ENCODE results near the gene ZNF628. TPM values are rescaled to one million over a fixed set of nuclear protein-coding genes. Genes with fewer than 3 reads are reported as not detected.
A peak's percentile ranks its signal among the peaks of the same experiment; 100 is the strongest.

ZNF628 gene
- polyA plus RNA-seq, 3 donors, result 0.50 to 3.1 TPM; not detected in 1

GRCh38 chr19:55485439-55486011 lies 9.1 kb downstream of the ZNF628 start:
- H3K27me3 ChIP-seq (ENCODE audit: control insufficient read depth in 2 of 2, insufficient read depth in 2 of 2, low read length in 2 of 2), result no peaks in the 10 kb centered on the region
- no peak for DNase-seq

More at GRCh38 chr19:55485439-55486011, 9.1 kb downstream of the ZNF628 start:
- peak overlapping the region; percentile 53 for H3K9ac ChIP-seq (ENCODE audit: insufficient read depth, low read length, poor library complexity, severe bottlenecking)
- H3K4me1 ChIP-seq (ENCODE audit: control insufficient read depth in 1 of 2, insufficient read depth in 2 of 2, low read length in 2 of 2), result peaks cover 12 to 17% of the 10 kb centered on the region in 2 donors
- H2AFZ ChIP-seq (ENCODE audit: insufficient read depth, low read depth, low read length, poor library complexity, severe bottlenecking), result no peak overlapping the region
- no peak overlapping the region for H3K27ac ChIP-seq (ENCODE audit: low read depth in 1 of 2, low read length in 2 of 2)
- Mint-ChIP-seq H3K4me1 (peaks cover 14% of the 10 kb centered on the region), H3K36me3 (peaks cover 14 to 22% of the 10 kb centered on the region in 2 donors), H3K27me3 (ENCODE audit: low read depth in 3 of 3) (peaks cover 5 to 35% (median 12%) of the 10 kb centered on the region in 3 donors), H3K4me3 (peak overlapping the region in 1 of 2 donors; percentile 72), H3K27ac (peak overlapping the region in 5 of 7 donors; percentile 55 to 85 (median 81)), H3K9me3 (peaks cover 0 to 2% (median 0%) of the 10 kb centered on the region in 7 donors)
- intact Hi-C loops (cut with micrococcal nuclease), result no loop called here
- H3K9me3 ChIP-seq (replicated peaks in 1 of 2; ENCODE audit: control insufficient read depth in 1 of 2, insufficient read depth in 1 of 2, low read length in 2 of 2), result no peaks in the 10 kb centered on the region
- 15% methylated on average over 13 of the region's 18 CpGs for WGBS (ENCODE audit: insufficient coverage)
- H4K20me1 ChIP-seq (ENCODE audit: insufficient read depth, low read length), result peaks cover 22% of the 10 kb centered on the region
- peak overlapping the region; percentile 82 for H3K4me2 ChIP-seq (replicated peaks; ENCODE audit: extremely low read depth, low read length, poor library complexity, severe bottlenecking)
- H3K4me3 ChIP-seq (replicated peaks in 1 of 3; ENCODE audit: low read depth in 2 of 3, low read length in 3 of 3), result peak overlapping the region in 1 of 3 experiments; percentile 69
- no peaks in the 10 kb centered on the region for H3K79me2 ChIP-seq (ENCODE audit: insufficient read depth, low read length)
- no peak for TF ChIP-seq CTCF (IDR thresholded peaks at IDR 0.05)
- H3K36me3 ChIP-seq (replicated peaks in 1 of 2; ENCODE audit: control insufficient read depth in 1 of 2, insufficient read depth in 2 of 2, low read length in 2 of 2), result peaks cover 16 to 25% of the 10 kb centered on the region in 2 donors
